ENCODE data around the gene MDM2.

Gene MDM2

DNA sequence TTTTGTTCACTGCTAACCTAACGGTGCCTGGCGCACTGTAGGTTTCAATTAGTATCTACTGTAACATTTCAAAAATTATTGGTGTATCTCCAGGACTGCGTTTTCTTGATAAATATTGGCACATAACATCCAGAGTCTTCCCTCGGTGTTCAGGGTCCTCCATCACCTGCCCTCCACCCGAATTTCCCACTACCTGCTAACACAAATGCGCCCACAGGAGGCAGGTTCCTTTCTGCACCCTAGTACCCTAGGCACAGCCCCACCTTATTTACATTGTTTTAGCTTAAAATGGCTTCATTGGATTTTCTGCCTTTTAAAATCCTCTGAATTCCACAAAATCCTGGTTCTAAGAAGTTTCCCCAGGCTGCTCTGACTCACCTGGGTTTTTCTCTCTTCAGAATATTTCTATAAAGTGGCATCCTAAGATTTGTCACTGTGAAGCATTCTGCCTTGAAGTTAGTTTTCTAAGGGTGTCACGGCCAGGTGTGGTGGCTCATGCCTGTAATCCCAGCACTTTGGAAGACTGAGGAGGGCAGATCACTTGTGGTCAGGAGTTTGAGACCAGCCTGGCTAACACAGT is 86.4 kb downstream of the MDM2 start:
- TF ChIP-seq TOX (CRISPR knock-in tag; IDR thresholded peaks at IDR 0.05; ENCODE audit: borderline replicate concordance), result no peak
- TF ChIP-seq ZNF70 (CRISPR knock-in tag; IDR thresholded peaks at IDR 0.05), result no peak
- TF ChIP-seq ZFP30 (CRISPR knock-in tag; IDR thresholded peaks at IDR 0.05), result no peak
- TF ChIP-seq, protein P1, sequence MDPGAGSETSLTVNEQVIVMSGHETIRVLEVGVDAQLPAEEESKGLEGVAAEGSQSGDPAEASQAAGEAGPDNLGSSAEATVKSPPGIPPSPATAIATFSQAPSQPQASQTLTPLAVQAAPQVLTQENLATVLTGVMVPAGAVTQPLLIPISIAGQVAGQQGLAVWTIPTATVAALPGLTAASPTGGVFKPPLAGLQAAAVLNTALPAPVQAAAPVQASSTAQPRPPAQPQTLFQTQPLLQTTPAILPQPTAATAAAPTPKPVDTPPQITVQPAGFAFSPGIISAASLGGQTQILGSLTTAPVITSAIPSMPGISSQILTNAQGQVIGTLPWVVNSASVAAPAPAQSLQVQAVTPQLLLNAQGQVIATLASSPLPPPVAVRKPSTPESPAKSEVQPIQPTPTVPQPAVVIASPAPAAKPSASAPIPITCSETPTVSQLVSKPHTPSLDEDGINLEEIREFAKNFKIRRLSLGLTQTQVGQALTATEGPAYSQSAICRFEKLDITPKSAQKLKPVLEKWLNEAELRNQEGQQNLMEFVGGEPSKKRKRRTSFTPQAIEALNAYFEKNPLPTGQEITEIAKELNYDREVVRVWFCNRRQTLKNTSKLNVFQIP (CRISPR knock-in tag; IDR thresholded peaks at IDR 0.05; ENCODE audit: borderline replicate concordance, low read depth), result no peak
- TF ChIP-seq, protein P2, sequence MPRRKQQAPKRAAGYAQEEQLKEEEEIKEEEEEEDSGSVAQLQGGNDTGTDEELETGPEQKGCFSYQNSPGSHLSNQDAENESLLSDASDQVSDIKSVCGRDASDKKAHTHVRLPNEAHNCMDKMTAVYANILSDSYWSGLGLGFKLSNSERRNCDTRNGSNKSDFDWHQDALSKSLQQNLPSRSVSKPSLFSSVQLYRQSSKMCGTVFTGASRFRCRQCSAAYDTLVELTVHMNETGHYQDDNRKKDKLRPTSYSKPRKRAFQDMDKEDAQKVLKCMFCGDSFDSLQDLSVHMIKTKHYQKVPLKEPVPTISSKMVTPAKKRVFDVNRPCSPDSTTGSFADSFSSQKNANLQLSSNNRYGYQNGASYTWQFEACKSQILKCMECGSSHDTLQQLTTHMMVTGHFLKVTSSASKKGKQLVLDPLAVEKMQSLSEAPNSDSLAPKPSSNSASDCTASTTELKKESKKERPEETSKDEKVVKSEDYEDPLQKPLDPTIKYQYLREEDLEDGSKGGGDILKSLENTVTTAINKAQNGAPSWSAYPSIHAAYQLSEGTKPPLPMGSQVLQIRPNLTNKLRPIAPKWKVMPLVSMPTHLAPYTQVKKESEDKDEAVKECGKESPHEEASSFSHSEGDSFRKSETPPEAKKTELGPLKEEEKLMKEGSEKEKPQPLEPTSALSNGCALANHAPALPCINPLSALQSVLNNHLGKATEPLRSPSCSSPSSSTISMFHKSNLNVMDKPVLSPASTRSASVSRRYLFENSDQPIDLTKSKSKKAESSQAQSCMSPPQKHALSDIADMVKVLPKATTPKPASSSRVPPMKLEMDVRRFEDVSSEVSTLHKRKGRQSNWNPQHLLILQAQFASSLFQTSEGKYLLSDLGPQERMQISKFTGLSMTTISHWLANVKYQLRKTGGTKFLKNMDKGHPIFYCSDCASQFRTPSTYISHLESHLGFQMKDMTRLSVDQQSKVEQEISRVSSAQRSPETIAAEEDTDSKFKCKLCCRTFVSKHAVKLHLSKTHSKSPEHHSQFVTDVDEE (CRISPR knock-in tag; IDR thresholded peaks at IDR 0.05), result no peak
- TF ChIP-seq SNAI2 (CRISPR knock-in tag; IDR thresholded peaks at IDR 0.05), result no peak
- TF ChIP-seq ESRRG (CRISPR knock-in tag; IDR thresholded peaks at IDR 0.05), result no peak
- TF ChIP-seq CSDC2 (CRISPR knock-in tag; IDR thresholded peaks at IDR 0.05), result no peak
- TF ChIP-seq GLIS3 (CRISPR knock-in tag; IDR thresholded peaks at IDR 0.05), result no peak
- TF ChIP-seq TCF4 (CRISPR knock-in tag; IDR thresholded peaks at IDR 0.05; ENCODE audit: borderline replicate concordance), result no peak
- TF ChIP-seq ISL1 (CRISPR knock-in tag; IDR thresholded peaks at IDR 0.05), result no peak
- TF ChIP-seq, protein P3, sequence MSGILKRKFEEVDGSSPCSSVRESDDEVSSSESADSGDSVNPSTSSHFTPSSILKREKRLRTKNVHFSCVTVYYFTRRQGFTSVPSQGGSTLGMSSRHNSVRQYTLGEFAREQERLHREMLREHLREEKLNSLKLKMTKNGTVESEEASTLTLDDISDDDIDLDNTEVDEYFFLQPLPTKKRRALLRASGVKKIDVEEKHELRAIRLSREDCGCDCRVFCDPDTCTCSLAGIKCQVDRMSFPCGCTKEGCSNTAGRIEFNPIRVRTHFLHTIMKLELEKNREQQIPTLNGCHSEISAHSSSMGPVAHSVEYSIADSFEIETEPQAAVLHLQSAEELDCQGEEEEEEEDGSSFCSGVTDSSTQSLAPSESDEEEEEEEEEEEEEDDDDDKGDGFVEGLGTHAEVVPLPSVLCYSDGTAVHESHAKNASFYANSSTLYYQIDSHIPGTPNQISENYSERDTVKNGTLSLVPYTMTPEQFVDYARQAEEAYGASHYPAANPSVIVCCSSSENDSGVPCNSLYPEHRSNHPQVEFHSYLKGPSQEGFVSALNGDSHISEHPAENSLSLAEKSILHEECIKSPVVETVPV (CRISPR knock-in tag; IDR thresholded peaks at IDR 0.05), result no peak
- no peak for TF ChIP-seq ZFP3 (CRISPR knock-in tag; IDR thresholded peaks at IDR 0.05)
- TF ChIP-seq OSR1 (CRISPR knock-in tag; IDR thresholded peaks at IDR 0.05), result no peak
- no peak for TF ChIP-seq ZNF565 (CRISPR knock-in tag; conservative IDR thresholded peaks at IDR 0.05; ENCODE audit: low read depth)
- ATAC-seq, result no peak

DNA sequence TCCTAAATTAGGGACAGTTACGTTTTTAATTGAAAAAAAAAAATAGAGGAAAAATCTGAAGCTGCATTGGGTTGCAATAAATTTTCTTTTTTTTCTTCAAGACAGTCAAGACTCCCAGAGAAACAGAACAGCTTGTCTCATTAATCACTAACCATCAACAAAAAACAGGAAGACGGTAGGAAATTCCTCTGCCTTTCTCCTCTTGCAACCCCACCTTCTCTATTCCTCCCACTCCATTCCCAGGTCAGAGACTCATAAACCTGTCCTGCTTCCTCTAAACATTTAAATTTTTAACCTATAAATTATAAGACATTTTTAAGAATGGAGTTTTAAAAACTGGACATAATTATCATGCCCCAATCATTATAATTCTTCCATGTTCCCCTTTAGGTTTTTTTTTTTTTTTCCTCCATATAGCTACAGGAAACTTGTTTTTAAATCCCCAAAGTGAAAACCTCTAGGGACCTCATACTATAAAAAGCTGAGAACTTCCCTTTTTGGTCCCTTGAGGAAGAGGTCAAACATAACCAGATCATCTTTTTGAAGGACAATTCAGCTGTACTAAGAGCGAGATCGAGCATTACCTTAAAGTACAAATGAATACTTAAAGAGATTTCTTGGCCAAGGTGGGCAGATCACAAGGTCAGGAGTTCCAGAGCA is 89.0 kb downstream of the MDM2 start:
- TF ChIP-seq ZNF8 (CRISPR knock-in tag; IDR thresholded peaks at IDR 0.05) (no peak), SNAI2 (CRISPR knock-in tag; IDR thresholded peaks at IDR 0.05) (no peak), ZNF565 (CRISPR knock-in tag; conservative IDR thresholded peaks at IDR 0.05; ENCODE audit: low read depth) (no peak), TOX (CRISPR knock-in tag; IDR thresholded peaks at IDR 0.05; ENCODE audit: borderline replicate concordance) (no peak), ISL1 (CRISPR knock-in tag; IDR thresholded peaks at IDR 0.05) (no peak), ESRRG (CRISPR knock-in tag; IDR thresholded peaks at IDR 0.05) (no peak), BACH2 (CRISPR knock-in tag; IDR thresholded peaks at IDR 0.05; ENCODE audit: borderline replicate concordance) (no peak), CSDC2 (CRISPR knock-in tag; IDR thresholded peaks at IDR 0.05) (no peak), TCF4 (CRISPR knock-in tag; IDR thresholded peaks at IDR 0.05; ENCODE audit: borderline replicate concordance) (no peak), GLIS3 (CRISPR knock-in tag; IDR thresholded peaks at IDR 0.05) (no peak), ZFP3 (CRISPR knock-in tag; IDR thresholded peaks at IDR 0.05) (no peak), ZFP30 (CRISPR knock-in tag; IDR thresholded peaks at IDR 0.05) (no peak), PPARA (CRISPR knock-in tag; IDR thresholded peaks at IDR 0.05; ENCODE audit: borderline replicate concordance) (no peak), RARB (CRISPR knock-in tag; IDR thresholded peaks at IDR 0.05) (no peak), ARNTL (CRISPR knock-in tag; IDR thresholded peaks at IDR 0.05; ENCODE audit: borderline replicate concordance, low read depth) (no peak), OSR1 (CRISPR knock-in tag; IDR thresholded peaks at IDR 0.05) (no peak), ZNF70 (CRISPR knock-in tag; IDR thresholded peaks at IDR 0.05) (no peak)
- TF ChIP-seq, protein P2 (CRISPR knock-in tag; IDR thresholded peaks at IDR 0.05), result no peak
- TF ChIP-seq, protein P3 (CRISPR knock-in tag; IDR thresholded peaks at IDR 0.05), result no peak
- TF ChIP-seq, protein P1 (CRISPR knock-in tag; IDR thresholded peaks at IDR 0.05; ENCODE audit: borderline replicate concordance, low read depth), result no peak
- ATAC-seq, result no peak
